Activated naive CD8-positive, alpha-beta T cell (primary cell): ENCODE results near the gene SPATA9.
"Not testable (repeated sequence)": the region's sequence is repeated elsewhere in the genome, so short reads cannot be mapped to it uniquely, and the experiment has no call there.

ENCODE experiments used
- H3K27ac Mint-ChIP-seq: one replicate; pipeline ENCODE4 v1.8.0; 2021; ENCODE audit warnings: mixed read lengths
- H3K27me3 Mint-ChIP-seq: one replicate; pipeline ENCODE4 v1.8.0; 2021; ENCODE audit warnings: mixed read lengths
- H3K36me3 Mint-ChIP-seq: one replicate; pipeline ENCODE4 v1.8.0; 2021; ENCODE audit warnings: mixed read lengths
- H3K4me1 Mint-ChIP-seq: one replicate; pipeline ENCODE4 v1.8.0; 2021; ENCODE audit warnings: low read depth, mixed read lengths
- H3K4me3 Mint-ChIP-seq: one replicate; pipeline ENCODE4 v1.8.0; 2021; ENCODE audit warnings: mild to moderate bottlenecking, mixed read lengths
- H3K9me3 Mint-ChIP-seq: one replicate; pipeline ENCODE4 v1.8.0; 2021; ENCODE audit warnings: low read depth, mixed read lengths

SPATA9 gene

GRCh38 chr5:95721582-95722295 lies 38.9 kb upstream of the SPATA9 start:
- H3K4me3 Mint-ChIP-seq = no peak overlapping the region
- H3K36me3 Mint-ChIP-seq = no peaks in the 10 kb centered on the region
- no peaks in the 10 kb centered on the region for H3K4me1 Mint-ChIP-seq
- H3K9me3 Mint-ChIP-seq = no peaks in the 10 kb centered on the region
- H3K27ac Mint-ChIP-seq = no peak overlapping the region
- H3K27me3 Mint-ChIP-seq = no peaks in the 10 kb centered on the region

GRCh38 chr5:95720094-95720786 lies 37.4 kb upstream of the SPATA9 start:
- Mint-ChIP-seq H3K27me3 (peaks cover 1% of the 10 kb centered on the region), H3K36me3 (no peaks in the 10 kb centered on the region), H3K4me3 (no peak overlapping the region), H3K9me3 (no peaks in the 10 kb centered on the region), H3K27ac (no peak overlapping the region), H3K4me1 (peaks cover 10% of the 10 kb centered on the region)

- H3K9me3 Mint-ChIP-seq = no peaks in the 10 kb centered on the region
- H3K27ac Mint-ChIP-seq = no peak overlapping the region
- peaks cover 1% of the 10 kb centered on the region for H3K27me3 Mint-ChIP-seq
- peaks cover 10% of the 10 kb centered on the region for H3K4me1 Mint-ChIP-seq
- H3K36me3 Mint-ChIP-seq = no peaks in the 10 kb centered on the region
- H3K4me3 Mint-ChIP-seq = no peak overlapping the region
Observed at GRCh38 chr5:95718738-95719137, 35.9 kb upstream of the SPATA9 start.

DNA sequence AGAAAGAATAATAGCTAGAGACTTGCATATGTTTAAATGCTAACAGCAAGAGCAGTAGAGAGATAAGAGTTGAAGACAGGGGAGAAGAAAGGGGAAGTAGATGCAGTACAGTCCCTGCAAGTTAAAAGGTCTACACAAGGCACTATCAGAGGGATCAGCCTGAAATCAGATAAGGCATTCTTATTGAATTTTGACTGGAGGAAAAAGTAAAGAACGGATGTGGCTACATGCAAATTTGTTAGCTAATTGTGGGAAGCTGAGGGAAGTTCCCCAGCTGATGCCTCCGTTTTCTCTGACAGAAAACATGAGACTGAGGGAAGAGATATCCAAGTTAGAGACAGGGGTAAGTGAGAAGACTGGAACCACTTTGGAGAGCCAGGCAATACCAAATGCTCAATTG lies 35.4 kb upstream of the SPATA9 start:
- no peaks in the 10 kb centered on the region for H3K9me3 Mint-ChIP-seq
- no peaks in the 10 kb centered on the region for H3K36me3 Mint-ChIP-seq
- peaks cover 10% of the 10 kb centered on the region for H3K4me1 Mint-ChIP-seq
- no peak overlapping the region for H3K4me3 Mint-ChIP-seq
- peaks cover 3% of the 10 kb centered on the region for H3K27me3 Mint-ChIP-seq
- no peak overlapping the region for H3K27ac Mint-ChIP-seq

DNA sequence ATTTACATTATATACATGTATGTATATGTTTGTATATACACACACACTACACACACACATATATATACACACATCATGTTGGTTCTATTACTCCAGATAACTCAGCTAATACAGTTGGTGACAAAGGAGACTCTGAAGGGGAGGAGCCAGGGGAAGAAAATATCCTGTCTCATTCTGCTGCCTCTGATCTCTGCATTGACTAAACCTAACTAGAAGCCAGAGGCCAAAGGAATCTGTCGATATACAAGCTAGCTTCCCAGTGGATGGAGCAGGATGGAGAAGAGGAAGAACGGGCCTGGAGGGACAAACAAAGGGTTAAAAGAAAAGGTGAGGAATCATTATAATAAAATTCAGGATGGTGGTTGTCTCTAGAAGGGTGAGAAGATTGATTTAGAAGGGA lies 34.6 kb upstream of the SPATA9 start:
- Mint-ChIP-seq H3K27ac (no peak overlapping the region), H3K36me3 (no peaks in the 10 kb centered on the region), H3K4me1 (peaks cover 11% of the 10 kb centered on the region), H3K9me3 (no peaks in the 10 kb centered on the region), H3K4me3 (no peak overlapping the region), H3K27me3 (peaks cover 3% of the 10 kb centered on the region)

- no peaks in the 10 kb centered on the region for H3K9me3 Mint-ChIP-seq
- peaks cover 15% of the 10 kb centered on the region for H3K4me1 Mint-ChIP-seq
- H3K27ac Mint-ChIP-seq = no peak overlapping the region
- H3K36me3 Mint-ChIP-seq = no peaks in the 10 kb centered on the region
- H3K4me3 Mint-ChIP-seq = no peak overlapping the region
- H3K27me3 Mint-ChIP-seq = peaks cover 3% of the 10 kb centered on the region
Observed at GRCh38 chr5:95715799-95716461, 33.1 kb upstream of the SPATA9 start.

GRCh38 chr5:95713960-95714710 lies 31.3 kb upstream of the SPATA9 start:
- H3K27ac Mint-ChIP-seq = no peak overlapping the region
- no peaks in the 10 kb centered on the region for H3K36me3 Mint-ChIP-seq
- H3K27me3 Mint-ChIP-seq = peaks cover 3% of the 10 kb centered on the region
- no peak overlapping the region for H3K4me3 Mint-ChIP-seq
- peaks cover 15% of the 10 kb centered on the region for H3K4me1 Mint-ChIP-seq
- no peaks in the 10 kb centered on the region for H3K9me3 Mint-ChIP-seq

DNA sequence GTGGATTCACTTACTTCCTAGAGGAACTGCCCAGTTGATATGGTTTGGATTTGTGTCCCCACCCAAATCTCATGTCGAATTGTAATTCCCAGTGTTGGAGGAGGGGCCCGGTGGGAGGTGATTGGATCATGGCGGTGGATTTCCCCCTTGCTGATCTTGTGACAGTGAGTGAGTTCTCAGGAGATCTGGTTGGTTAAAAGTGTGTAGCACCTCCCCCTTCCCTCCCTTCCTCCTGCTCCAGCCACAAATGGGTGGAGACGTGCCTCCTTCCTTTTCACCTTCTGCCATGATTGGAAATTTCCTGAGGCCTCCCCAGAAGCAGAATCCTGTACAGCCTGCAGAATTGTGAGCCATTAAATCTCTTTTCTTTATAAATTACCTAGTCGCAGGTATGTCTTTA lies 30.5 kb upstream of the SPATA9 start:
- H3K27ac Mint-ChIP-seq, H3K4me3 Mint-ChIP-seq, H3K36me3 Mint-ChIP-seq, H3K27me3 Mint-ChIP-seq, H3K9me3 Mint-ChIP-seq: not testable (repeated sequence)
- H3K4me1 Mint-ChIP-seq = peaks cover 15% of the 10 kb centered on the region

DNA sequence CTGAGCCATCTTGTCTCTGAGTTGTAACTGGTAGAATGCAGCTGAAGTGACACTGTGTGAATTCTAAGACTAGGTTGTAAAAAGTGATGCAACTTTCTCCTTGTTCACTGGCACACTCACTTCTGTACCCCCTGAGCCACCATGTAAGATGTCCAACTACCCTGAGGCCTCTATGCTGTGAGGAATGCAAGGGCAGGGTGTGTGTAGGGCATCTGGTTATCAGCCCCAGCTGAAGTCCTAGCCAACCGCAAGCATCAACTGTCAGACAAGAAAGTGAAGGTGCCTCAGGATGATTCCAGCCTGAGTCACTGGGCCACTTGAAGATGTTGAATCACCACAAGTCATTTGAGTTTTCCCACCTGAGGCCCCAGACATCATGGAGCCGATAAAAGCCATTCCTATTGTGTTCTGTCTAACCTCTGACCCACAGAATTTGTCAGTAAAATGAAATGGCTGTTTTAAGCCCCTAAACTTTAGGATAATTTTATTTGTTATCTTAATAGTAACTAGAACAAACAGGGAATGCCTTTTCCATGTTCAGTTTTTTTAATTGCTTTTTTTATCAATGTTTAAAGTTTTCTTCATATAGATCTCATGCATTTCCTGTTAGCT lies 29.7 kb upstream of the SPATA9 start:
- no peak overlapping the region for H3K27ac Mint-ChIP-seq
- H3K36me3 Mint-ChIP-seq = no peaks in the 10 kb centered on the region
- no peaks in the 10 kb centered on the region for H3K9me3 Mint-ChIP-seq
- peak overlapping the region; percentile 7 for H3K4me3 Mint-ChIP-seq
- peaks cover 15% of the 10 kb centered on the region for H3K4me1 Mint-ChIP-seq
- peaks cover 3% of the 10 kb centered on the region for H3K27me3 Mint-ChIP-seq

GRCh38 chr5:95711501-95712346 lies 28.9 kb upstream of the SPATA9 start:
- Mint-ChIP-seq H3K36me3 (no peaks in the 10 kb centered on the region), H3K9me3 (no peaks in the 10 kb centered on the region), H3K4me1 (peaks cover 15% of the 10 kb centered on the region), H3K4me3 (no peak overlapping the region), H3K27me3 (peaks cover 3% of the 10 kb centered on the region), H3K27ac (no peak overlapping the region)

DNA sequence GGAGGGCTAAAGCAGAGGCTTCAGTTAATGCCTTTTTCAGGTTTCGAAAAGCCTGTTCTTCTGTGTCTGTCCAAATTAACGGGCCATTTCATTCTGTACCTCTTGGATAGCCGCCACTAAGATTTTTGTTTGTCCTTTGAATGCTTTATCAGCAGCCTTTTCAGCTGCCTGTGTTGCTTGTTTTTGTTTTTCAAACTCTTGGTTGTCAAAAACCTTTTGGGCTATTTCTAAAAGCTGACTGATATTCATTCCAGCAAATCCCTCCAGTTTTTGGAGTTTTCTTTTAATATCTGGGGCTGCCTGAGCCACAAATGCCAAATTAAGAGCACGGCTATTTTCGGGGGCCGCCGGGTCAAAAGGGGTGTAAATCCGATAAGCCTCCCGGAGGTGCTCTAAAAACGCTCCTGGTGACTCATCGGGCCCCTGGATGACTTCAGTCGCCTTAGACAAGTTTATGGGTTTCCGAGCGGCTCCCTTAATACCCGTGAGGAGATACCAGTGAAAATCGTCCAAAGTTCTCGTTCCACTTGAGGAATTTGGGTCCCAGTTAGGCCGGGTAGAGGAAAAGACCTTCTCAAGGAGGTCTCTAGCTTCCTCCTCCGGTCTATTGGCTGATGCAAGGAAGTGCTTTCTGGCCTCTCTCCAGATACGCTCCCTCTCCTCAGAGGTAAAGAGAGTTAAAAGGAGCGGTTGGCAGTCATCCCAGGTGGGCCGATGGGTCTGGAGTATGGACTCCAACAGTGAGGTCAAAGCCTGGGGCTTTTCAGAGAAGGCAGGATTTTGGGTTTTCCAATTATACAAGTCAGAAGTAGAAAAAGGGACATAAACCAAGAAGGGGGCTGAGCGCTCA lies 28.1 kb upstream of the SPATA9 start:
- not testable (repeated sequence) for H3K27me3 Mint-ChIP-seq, H3K27ac Mint-ChIP-seq, H3K36me3 Mint-ChIP-seq, H3K4me3 Mint-ChIP-seq, H3K9me3 Mint-ChIP-seq, H3K4me1 Mint-ChIP-seq

DNA sequence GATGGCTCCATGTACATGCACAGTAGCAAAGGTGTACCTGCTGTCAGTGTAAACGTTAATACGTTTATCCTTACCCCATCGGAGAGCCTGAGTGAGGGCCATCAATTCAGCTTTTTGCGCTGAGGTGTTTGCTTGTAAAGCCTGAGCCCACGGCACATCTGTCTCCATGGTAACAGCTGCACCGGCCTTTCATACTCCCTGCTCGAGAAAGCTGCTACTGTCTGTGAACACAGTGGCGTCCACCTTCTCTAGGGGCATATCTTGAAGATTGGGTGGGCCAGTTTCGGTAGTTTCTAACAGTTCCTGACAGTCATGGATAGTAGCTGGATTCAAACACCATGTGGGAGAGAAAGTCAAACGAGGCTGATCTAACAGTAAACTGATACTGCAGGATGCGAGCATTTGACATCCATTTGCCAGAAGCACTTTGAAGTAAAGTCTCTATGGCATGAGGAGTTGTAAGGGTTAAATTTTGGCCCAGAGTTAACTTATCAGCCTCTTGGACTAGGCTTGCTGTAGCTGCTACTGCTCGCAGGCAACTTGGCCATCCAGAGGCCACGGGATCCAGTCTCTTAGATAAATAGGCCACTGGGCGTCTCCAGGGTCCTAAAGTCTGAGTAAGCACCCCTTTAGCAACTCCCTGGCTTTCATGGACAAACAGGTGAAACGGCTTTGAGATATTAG lies 27.3 kb upstream of the SPATA9 start:
- peaks cover 5% of the 10 kb centered on the region for H3K4me1 Mint-ChIP-seq
- H3K27me3 Mint-ChIP-seq = peaks cover 1% of the 10 kb centered on the region
- no peak overlapping the region for H3K27ac Mint-ChIP-seq
- no peaks in the 10 kb centered on the region for H3K36me3 Mint-ChIP-seq
- H3K4me3 Mint-ChIP-seq = no peak overlapping the region
- H3K9me3 Mint-ChIP-seq = no peaks in the 10 kb centered on the region

- Mint-ChIP-seq H3K27me3 (peaks cover 1% of the 10 kb centered on the region), H3K27ac (no peak overlapping the region), H3K36me3 (no peaks in the 10 kb centered on the region), H3K4me1 (peaks cover 5% of the 10 kb centered on the region), H3K9me3 (no peaks in the 10 kb centered on the region), H3K4me3 (no peak overlapping the region)
Observed at GRCh38 chr5:95708876-95709275, 26.1 kb upstream of the SPATA9 start.
